HG02798 (cell line): ENCODE results near the gene WFIKKN1.

Experiments
- ATAC-seq: cut with Tn5 transposase; IDR thresholded peaks from one replicate; pipeline ENCODE4 v1.9.1; 2021; ENCODE audit warnings: mild to moderate bottlenecking; ENCODE audit not compliant: unreplicated experiment, poor library complexity

WFIKKN1 gene

GRCh38 chr16:671353-672131 lies 40.8 kb downstream of the WFIKKN1 start:
- no peak for ATAC-seq

- no peak for ATAC-seq
Measured at GRCh38 chr16:672371-672770, 41.6 kb downstream of the WFIKKN1 start.

- ATAC-seq = no peak
Measured at GRCh38 chr16:672851-673250, 42.1 kb downstream of the WFIKKN1 start.

- no peak for ATAC-seq
Measured at GRCh38 chr16:673399-673991, 42.7 kb downstream of the WFIKKN1 start.

- no peak for ATAC-seq
Measured at GRCh38 chr16:674214-674881, 43.6 kb downstream of the WFIKKN1 start.

GRCh38 chr16:674968-675883 lies 44.4 kb downstream of the WFIKKN1 start, which contains the start of gene RHBDL1:
RHBDL1 (plus strand) TSS chr16:675671; CDS start chr16:675791, 120 bp downstream.
- ATAC-seq = no peak

- ATAC-seq = no peak
Measured at GRCh38 chr16:675884-676564, 45.2 kb downstream of the WFIKKN1 start.

GRCh38 chr16:676565-676902 lies 45.7 kb downstream of the WFIKKN1 start:
- no peak for ATAC-seq

- no peak for ATAC-seq
Measured at GRCh38 chr16:676913-677312, 46.1 kb downstream of the WFIKKN1 start.

- no peak for ATAC-seq
Measured at GRCh38 chr16:677316-678190, 46.8 kb downstream of the WFIKKN1 start.

- no peak for ATAC-seq
Measured at GRCh38 chr16:678209-678857, 47.5 kb downstream of the WFIKKN1 start.

GRCh38 chr16:678858-679813 lies 48.4 kb downstream of the WFIKKN1 start:
- ATAC-seq = no peak

GRCh38 chr16:679814-680624 lies 49.2 kb downstream of the WFIKKN1 start, which contains the start of gene STUB1:
STUB1 (plus strand) TSS chr16:680410; CDS start chr16:680526, 116 bp downstream.
- peak; percentile 46 for ATAC-seq

GRCh38 chr16:680625-680945 lies 49.8 kb downstream of the WFIKKN1 start:
- no peak for ATAC-seq

- no peak for ATAC-seq
Measured at GRCh38 chr16:680967-681745, 50.4 kb downstream of the WFIKKN1 start.
